GM21447 (cell line): ENCODE measurements around the gene BBX.

Experiments used
- ATAC-seq: cut with Tn5 transposase; IDR thresholded peaks from one replicate; pipeline ENCODE4 v1.9.1; 2021; ENCODE audit not compliant: unreplicated experiment

Gene BBX

GRCh38 chr3:107738486-107739183, 215.9 kb downstream of the BBX start:
- ATAC-seq: no peak

GRCh38 chr3:107739227-107739626, 216.5 kb downstream of the BBX start:
- ATAC-seq: no peak

- no peak for ATAC-seq
These were observed 218.5 kb downstream of the BBX start for GRCh38 chr3:107740992-107741896.

- ATAC-seq: no peak
These were observed 222.6 kb downstream of the BBX start for GRCh38 chr3:107745354-107745753.

- ATAC-seq: no peak
These were observed 229.6 kb downstream of the BBX start for GRCh38 chr3:107752202-107752990.

- no peak for ATAC-seq
These were observed 230.7 kb downstream of the BBX start for GRCh38 chr3:107753494-107753893.

GRCh38 chr3:107753976-107754375, 231.2 kb downstream of the BBX start:
- no peak for ATAC-seq

- ATAC-seq: no peak
These were observed 233.9 kb downstream of the BBX start for GRCh38 chr3:107756649-107757048.

GRCh38 chr3:107757140-107757539, 234.4 kb downstream of the BBX start:
- ATAC-seq: no peak

GRCh38 chr3:107760144-107760543, 237.4 kb downstream of the BBX start:
- no peak for ATAC-seq

- no peak for ATAC-seq
These were observed 238.6 kb downstream of the BBX start for GRCh38 chr3:107761391-107761790.

GRCh38 chr3:107765524-107765923, 242.8 kb downstream of the BBX start:
- no peak for ATAC-seq

GRCh38 chr3:107767897-107768605, 245.3 kb downstream of the BBX start:
- no peak for ATAC-seq

- no peak for ATAC-seq
These were observed 247.1 kb downstream of the BBX start for GRCh38 chr3:107769882-107770281.

- no peak for ATAC-seq
These were observed 249.3 kb downstream of the BBX start for GRCh38 chr3:107772016-107772415.

GRCh38 chr3:107775974-107776373, 253.2 kb downstream of the BBX start:
- no peak for ATAC-seq

GRCh38 chr3:107781253-107781652, 258.5 kb downstream of the BBX start:
- ATAC-seq: no peak

- ATAC-seq: no peak
These were observed 259.3 kb downstream of the BBX start for GRCh38 chr3:107782054-107782453.

GRCh38 chr3:107790612-107791011, 267.9 kb downstream of the BBX start:
- no peak for ATAC-seq

- no peak for ATAC-seq
These were observed 268.3 kb downstream of the BBX start for GRCh38 chr3:107791027-107791426.

- no peak for ATAC-seq
These were observed 268.7 kb downstream of the BBX start for GRCh38 chr3:107791450-107791849.
